ENCODE results near the gene SLC3A2.

Gene SLC3A2

GRCh38 chr11:62879235-62879978 is 1.3 kb upstream of the SLC3A2 start:
- peak overlapping the region; percentile 19 for H3K4me3 ChIP-seq (ENCODE audit: low read length)
- TF ChIP-seq CTCF (conservative IDR thresholded peaks at IDR 0.05; ENCODE audit: low read depth, low read length), result no peak
- no peak for DNase-seq (ENCODE audit: low read depth)

GRCh38 chr11:62880231-62880802 is 379 bp upstream of the SLC3A2 start:
- H3K4me3 ChIP-seq (ENCODE audit: low read length), result peak overlapping the region; percentile 98
- TF ChIP-seq CTCF (conservative IDR thresholded peaks at IDR 0.05; ENCODE audit: low read depth, low read length), result no peak
- DNase-seq (ENCODE audit: low read depth), result no peak

DNA sequence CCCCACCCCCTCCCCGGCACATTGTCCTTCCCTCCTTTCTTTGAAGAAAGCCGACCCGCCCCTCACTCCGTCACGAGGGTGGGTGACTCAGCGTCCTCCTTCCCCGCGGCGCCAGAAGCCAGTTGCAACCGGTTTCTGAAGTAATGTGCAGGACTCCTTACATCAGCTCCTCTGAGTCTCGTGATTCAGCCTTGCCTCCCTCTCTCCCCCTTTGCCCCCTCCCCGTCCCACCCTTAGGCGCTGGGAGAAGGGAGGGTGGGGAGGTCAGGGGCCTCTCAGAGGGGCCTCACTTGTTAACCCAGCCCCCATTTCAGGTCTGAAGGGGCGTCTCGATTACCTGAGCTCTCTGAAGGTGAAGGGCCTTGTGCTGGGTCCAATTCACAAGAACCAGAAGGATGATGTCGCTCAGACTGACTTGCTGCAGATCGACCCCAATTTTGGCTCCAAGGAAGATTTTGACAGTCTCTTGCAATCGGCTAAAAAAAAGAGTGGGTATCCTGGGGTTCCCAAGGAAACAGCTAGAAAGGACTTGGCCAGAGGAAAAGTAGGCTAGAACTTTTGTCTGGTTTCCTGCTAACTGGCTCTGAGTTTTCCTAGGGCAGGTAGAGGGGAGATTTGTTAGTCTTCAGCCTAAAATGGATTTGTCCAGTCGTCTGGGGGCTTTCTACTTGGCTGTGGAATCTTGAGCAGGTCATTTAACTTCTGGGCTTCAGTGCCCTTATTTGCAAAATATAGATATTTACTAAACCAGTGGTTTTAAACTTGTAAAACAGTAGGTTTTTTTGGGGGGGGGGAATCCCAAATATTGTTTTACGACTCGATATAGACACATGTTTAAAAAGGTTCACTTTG is 1.1 kb downstream of the SLC3A2 start:
- DNase-seq (ENCODE audit: low read depth), result peak; percentile 91
- peak overlapping the region; percentile 98 for H3K4me3 ChIP-seq (ENCODE audit: low read length)
- no peak for TF ChIP-seq CTCF (conservative IDR thresholded peaks at IDR 0.05; ENCODE audit: low read depth, low read length)

DNA sequence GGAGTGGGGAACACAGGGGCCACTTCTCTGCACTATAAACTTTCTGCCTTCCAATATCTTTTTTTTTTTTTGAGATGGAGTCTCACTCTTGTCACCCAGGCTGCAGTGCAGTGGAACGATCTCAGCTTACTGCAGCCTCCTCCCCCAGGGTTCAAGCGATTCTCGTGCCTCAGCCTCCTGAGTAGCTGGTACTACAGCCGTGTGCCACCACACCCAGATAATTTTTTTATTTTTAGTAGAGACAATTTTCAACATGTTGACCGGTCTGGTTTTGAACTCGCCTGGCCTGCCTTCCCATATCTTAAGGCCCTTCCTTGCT is 1.7 kb downstream of the SLC3A2 start:
- TF ChIP-seq CTCF (conservative IDR thresholded peaks at IDR 0.05; ENCODE audit: low read depth, low read length), result no peak
- no peak for DNase-seq (ENCODE audit: low read depth)
- peak overlapping the region; percentile 98 for H3K4me3 ChIP-seq (ENCODE audit: low read length)

- TF ChIP-seq CTCF (conservative IDR thresholded peaks at IDR 0.05; ENCODE audit: low read depth, low read length), result no peak
- peak overlapping the region; percentile 98 for H3K4me3 ChIP-seq (ENCODE audit: low read length)
- no peak for DNase-seq (ENCODE audit: low read depth)
These were observed 2.2 kb downstream of the SLC3A2 start for GRCh38 chr11:62882788-62883501.

DNA sequence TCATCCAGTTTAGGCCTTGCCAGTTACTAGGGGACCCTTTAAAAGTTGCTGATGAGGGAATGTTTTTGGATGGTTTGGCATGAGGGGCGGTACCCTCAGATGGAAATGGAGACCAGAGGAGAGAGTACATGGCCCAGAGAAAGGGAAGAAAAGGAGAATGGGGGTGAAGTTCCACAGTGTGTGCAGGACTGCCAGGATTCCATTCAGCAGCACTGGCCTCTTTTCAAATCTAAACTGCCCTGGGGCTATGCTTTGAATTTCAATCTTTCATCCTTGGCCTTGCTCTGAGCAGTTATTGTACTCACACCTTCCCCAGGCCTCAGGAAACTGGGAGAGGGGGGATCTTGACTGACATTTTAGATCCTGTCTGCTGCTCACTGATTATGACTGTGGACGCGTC is 3.0 kb downstream of the SLC3A2 start:
- DNase-seq (ENCODE audit: low read depth), result no peak
- no peak for TF ChIP-seq CTCF (conservative IDR thresholded peaks at IDR 0.05; ENCODE audit: low read depth, low read length)
- peak overlapping the region; percentile 98 for H3K4me3 ChIP-seq (ENCODE audit: low read length)
